ENCODE measurements around the gene SLITRK6.

DNA sequence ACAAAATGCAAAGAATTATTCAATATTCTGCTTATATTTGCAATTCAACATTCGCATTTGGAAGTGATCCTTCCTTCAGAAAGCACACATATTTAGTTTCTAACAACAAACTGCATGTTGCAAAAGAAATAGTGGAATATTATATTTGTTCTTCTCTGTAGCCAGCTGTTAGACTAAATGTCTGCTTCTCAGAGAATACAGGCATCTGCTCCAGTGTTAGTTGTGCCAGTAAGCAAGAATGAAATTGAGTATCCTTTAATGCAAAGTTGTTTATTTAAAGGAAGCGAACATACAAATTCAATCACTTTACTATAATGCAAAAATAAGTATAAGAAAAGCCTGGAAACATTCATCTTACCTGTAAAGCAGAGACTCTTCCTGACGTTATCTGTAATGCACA, 663 bp downstream of the SLITRK6 start:
- TF ChIP-seq, protein P1, sequence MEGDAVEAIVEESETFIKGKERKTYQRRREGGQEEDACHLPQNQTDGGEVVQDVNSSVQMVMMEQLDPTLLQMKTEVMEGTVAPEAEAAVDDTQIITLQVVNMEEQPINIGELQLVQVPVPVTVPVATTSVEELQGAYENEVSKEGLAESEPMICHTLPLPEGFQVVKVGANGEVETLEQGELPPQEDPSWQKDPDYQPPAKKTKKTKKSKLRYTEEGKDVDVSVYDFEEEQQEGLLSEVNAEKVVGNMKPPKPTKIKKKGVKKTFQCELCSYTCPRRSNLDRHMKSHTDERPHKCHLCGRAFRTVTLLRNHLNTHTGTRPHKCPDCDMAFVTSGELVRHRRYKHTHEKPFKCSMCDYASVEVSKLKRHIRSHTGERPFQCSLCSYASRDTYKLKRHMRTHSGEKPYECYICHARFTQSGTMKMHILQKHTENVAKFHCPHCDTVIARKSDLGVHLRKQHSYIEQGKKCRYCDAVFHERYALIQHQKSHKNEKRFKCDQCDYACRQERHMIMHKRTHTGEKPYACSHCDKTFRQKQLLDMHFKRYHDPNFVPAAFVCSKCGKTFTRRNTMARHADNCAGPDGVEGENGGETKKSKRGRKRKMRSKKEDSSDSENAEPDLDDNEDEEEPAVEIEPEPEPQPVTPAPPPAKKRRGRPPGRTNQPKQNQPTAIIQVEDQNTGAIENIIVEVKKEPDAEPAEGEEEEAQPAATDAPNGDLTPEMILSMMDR (IDR thresholded peaks at IDR 0.05; ENCODE audit: low read depth, low read length), result no peak
- no peak for TF ChIP-seq MYC (IDR thresholded peaks at IDR 0.05; ENCODE audit: low read depth, low read length)
- TF ChIP-seq, protein P2, sequence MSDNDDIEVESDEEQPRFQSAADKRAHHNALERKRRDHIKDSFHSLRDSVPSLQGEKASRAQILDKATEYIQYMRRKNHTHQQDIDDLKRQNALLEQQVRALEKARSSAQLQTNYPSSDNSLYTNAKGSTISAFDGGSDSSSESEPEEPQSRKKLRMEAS (IDR thresholded peaks at IDR 0.05; ENCODE audit: low read depth, low read length), result no peak
- TF ChIP-seq POLR2A (IDR thresholded peaks at IDR 0.05; ENCODE audit: extremely low read depth, insufficient read length), result no peak

Measured in NB4 (cell line).